Activated naive CD4-positive, alpha-beta T cell (primary cell): ENCODE measurements around the gene TSC1.
A peak's percentile ranks its signal among the peaks of the same experiment; 100 is the strongest.

ENCODE experiments used
- DNase-seq, 4 experiments: peaks; one replicate each; lab custom pipeline; 2025; lab: John Stamatoyannopoulos, UW

TSC1 gene

DNA sequence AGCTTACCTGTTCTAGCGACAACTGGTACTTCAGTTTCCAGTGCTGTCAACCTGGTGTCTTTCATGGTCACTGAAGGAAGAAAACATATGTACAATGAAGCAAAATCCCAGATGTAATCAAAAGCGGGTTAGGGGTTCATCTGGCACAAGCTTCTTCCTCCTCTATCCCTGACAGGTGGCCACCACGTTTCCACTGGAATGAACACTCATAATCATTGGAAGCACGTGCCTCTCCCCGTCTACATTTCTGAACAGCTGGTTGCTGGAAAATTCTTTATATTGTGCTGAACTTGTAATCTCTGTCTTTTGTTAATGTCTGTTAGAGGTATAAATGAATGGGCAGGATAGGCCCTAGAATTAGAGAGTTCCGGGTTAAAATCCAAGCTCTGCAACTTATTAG, 9.4 kb downstream of the TSC1 start:
- DNase-seq = no peak

DNA sequence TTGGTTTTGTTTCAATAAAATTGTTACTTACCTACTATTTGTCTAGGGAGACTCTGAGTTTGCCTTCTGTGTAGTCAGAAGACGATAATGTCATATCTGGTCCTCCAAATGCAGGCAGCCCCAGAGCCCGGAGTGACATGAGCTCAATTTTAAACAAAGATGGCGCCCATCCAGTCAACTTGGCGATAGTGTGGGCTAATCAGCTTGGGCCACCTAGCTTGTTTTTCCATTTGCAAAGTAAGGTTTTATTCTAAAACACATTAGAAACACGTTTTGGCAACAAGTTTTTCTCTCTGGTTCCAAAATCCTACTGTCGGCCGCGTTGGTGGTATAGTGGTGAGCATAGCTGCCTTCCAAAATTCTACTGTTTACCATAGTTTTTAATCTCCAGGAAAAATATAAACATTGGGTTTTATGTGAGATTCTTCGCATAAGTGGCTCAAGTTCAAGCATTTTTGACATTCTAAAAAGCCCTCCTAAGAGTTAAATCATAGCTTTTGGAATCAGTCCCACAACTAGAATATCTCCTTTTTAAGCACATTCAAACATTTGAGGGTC, 13.2 kb downstream of the TSC1 start:
- DNase-seq = no peak

DNA sequence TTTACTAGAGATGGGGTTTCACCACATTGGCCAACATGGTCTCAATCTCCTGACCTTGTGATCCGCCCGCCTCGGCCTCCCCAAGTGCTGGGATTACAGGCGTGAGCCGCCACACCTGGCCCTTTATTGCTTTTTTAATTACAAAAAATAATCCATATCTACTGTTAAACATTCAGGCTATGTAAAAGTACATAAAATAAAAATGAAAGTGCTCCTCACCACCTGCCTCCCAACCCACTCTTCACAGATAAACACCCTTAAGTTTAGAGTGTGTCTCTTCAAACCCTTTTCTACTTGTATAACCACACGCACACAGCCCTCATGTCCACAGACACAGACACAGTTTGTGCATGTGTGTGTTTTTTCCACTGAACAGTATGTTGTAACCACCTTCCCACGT, 16.7 kb downstream of the TSC1 start:
- DNase-seq = no peak

GRCh38 chr9:132923346-132923902, 21.0 kb downstream of the TSC1 start:
- DNase-seq = no peak

DNA sequence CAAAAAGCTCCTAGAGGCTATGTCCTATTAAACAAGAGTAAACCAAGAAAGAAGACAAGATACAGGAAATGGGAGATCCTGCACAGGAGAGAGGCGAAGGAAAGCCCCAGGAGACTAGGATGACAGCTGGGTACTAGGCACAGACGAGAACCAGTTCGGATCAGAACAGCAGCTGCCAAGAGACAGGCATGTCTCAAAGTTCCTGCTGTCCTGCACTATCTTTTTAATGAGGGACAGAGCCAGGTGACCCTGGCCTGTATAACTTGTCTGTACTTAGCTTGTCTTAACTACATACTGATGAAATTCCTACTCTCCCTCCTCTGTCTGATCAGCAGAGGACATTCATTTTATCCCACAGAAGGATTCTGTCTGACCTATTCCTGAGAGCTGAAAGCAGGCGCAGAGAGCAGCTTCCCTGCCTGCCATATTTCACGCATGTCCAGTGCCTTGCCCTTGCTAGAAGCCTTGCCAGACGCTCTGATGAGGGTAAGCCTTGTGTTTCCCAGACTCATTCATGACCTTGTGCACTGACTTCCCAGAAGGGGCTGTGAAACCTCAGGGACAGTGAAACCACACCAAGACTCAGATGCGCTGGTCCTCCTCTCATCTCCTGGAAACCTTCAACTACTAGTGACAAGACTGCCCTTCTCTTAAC, 24.7 kb downstream of the TSC1 start:
- DNase-seq = no peak

- DNase-seq = no peak
These were observed 29.5 kb downstream of the TSC1 start for GRCh38 chr9:132914924-132915323.

DNA sequence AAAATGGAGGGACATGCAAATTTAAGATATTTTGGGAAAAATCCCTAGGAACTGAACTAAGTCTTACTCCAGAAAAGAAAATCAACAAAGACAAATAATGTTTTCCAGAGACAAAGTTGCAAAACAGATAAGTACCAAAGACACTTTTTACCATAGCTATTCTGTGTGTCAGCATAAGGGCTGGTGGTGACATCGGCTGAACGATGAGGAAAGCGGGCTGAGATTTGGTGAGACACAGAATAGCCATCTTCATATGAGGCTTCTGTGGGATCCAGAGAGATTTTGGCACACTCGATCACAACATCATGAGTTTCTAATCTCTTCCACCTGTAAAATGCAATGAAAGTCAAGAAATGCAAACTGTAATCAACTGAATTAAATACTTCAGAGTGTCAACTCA, 32.3 kb downstream of the TSC1 start:
- DNase-seq = no peak

GRCh38 chr9:132910376-132910775, 34.0 kb downstream of the TSC1 start:
- DNase-seq = no peak

GRCh38 chr9:132909311-132909710, 35.1 kb downstream of the TSC1 start:
- DNase-seq = no peak

- DNase-seq = no peak
These were observed 35.8 kb downstream of the TSC1 start for GRCh38 chr9:132908635-132909034.

- DNase-seq = no peak
These were observed 38.7 kb downstream of the TSC1 start for GRCh38 chr9:132905726-132906125.

DNA sequence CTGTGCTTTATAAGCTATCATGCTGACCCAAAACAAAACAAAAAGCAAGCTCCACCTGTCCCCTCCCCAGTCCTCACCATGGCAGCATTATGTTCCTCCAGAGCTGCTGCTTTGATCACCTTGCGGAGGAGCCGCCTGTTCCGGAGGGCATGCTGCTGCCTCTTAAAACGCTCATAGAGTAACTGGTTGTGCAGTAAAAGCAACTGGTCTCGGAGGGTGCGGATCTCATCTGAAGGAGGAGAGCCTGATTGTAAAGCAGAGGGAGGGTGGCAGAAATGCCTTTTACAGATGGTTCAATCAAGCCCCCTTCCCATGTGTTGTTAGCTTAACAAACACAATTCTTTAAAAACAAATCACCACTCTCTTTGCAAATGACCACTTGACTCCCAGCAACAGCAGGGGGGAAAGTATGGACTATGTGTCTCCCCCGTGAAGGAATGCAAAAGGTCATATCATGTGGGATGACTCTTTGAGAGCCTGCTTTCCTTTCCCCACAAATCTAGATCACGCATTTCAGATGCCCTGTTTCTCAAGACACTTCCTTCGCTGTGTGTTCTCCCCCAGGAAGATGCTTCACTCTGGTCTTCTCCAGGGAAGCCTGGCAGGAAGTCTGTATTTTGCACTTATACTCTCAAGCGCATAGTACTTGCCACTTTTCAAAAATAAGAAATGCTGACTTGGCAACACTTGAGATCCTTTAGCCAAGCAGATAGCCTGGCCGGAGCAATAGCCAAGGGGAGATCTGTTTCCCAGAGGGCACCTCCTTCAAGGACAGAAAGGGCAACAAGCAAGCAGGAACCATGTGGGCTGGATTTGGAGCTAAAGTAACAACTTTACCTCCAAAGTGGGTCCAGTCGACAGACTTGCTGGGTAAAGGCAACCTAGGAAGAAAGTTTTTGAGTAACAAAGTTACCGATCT, 40.6 kb downstream of the TSC1 start:
- DNase-seq = no peak

GRCh38 chr9:132901858-132902831, 42.3 kb downstream of the TSC1 start:
- DNase-seq = peak; percentile 26 to 60 (median 52)

- no peak for DNase-seq
These were observed 46.4 kb downstream of the TSC1 start for GRCh38 chr9:132898051-132898450.

DNA sequence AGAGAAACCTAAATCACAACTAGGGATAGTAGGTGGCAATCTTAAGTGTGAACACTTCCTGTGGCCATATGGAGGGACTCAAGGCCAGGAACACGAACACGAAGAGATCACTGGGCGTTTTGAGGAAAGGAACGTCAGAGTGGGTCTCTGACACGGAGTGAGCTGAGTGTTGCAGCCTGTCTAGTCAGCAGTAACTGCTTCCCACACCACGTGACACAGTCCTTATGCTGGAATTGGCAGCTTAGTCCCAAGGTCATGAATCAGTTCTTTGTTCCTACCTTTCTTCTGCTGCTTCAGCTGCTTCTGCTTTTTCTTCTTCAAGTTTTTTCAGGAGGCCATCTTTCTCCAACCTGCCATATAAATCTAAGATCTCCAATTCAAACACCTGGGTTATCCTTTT, 47.5 kb downstream of the TSC1 start:
- no peak for DNase-seq

DNA sequence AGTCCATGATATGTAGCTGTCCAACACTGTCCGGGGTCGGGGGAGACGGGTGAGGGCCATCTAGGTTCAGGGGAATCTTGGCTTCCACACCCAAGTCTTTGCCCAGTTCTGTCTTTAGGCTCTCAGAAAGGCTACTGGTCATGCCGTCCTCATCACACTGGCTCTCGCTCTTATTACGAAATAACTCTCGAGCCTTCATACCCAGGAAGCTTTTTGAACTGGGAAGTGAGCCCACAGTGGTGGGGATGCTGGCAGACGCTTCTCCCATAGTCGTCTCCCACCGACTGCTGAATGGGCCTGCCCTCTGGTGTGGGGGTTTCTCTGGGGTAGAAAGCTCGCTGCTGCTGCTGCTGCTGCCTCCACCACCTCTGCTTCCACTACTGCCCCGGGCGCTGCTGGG, 48.2 kb downstream of the TSC1 start:
- no peak for DNase-seq

- no peak for DNase-seq
These were observed 49.3 kb downstream of the TSC1 start for GRCh38 chr9:132894862-132895835.

GRCh38 chr9:132894346-132894745, 50.1 kb downstream of the TSC1 start:
- no peak for DNase-seq

- no peak for DNase-seq
These were observed 52.0 kb downstream of the TSC1 start for GRCh38 chr9:132892400-132892799.

DNA sequence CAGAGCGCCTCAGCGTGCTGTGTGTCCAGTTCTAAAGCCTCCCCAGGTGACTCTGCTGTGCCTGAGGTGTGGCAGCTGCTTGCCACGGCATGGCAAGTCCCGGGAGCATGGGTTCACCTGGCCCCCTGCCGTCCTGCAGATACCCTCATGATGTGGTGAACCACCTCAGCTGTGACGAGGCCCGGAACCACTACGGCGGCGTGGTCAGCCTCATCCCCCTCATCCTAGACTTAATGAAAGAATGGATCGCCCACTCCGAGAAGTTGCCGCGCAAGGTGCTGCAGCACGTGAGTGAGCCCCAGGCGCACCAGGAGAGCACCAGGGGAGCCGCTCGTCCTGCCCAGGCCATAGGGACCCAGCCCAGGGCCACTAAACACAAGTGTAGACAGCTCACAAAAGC, 56.3 kb downstream of the TSC1 start:
- no peak for DNase-seq
